ENCODE results near the gene RNF220. TPM values are rescaled to one million over a fixed set of nuclear protein-coding genes. Genes with fewer than 3 reads are reported as not detected.

The RNF220 gene
- polyA plus RNA-seq, 1 of the 3 experiments (the other 2 are of a cell fraction), result 83.7 TPM

GRCh38 chr1:44685218-44685617 lies 280.2 kb downstream of the RNF220 start:
- WGBS (ENCODE audit: low lambda C conversion rate), result 88% methylated on average over 4 of the region's 4 CpGs
- no peaks in the 10 kb centered on the region for H3K9me2 ChIP-seq
- H2AFZ ChIP-seq (ENCODE audit: low read depth), result no peak overlapping the region
- H3K79me2 ChIP-seq (ENCODE audit: insufficient read depth), result no peaks in the 10 kb centered on the region
- no peaks in the 10 kb centered on the region for H3K9me3 ChIP-seq
- CTCF ChIA-PET, result interaction anchor here (1.3 kb wide), 1 partner anchor 33 kb away, joined by 3 read pairs; no protein-coding TSS in a partner anchor
- no peak overlapping the region for H3K4me2 ChIP-seq
- H3K27ac ChIP-seq (ENCODE audit: low read depth in 2 of 2, low read length in 1 of 2), result no peak overlapping the region
- no peak overlapping the region for H3K4me3 ChIP-seq (ENCODE audit: low read depth in 2 of 2, low read length in 1 of 2)
- H3K9ac ChIP-seq, result no peak overlapping the region
- H3K36me3 ChIP-seq (replicated peaks in 1 of 2; ENCODE audit: control insufficient read depth in 1 of 2, insufficient read depth in 2 of 2, low read length in 1 of 2), result no peaks in the 10 kb centered on the region
- no peaks in the 10 kb centered on the region for H3K27me3 ChIP-seq (ENCODE audit: insufficient read depth)
- no peaks in the 10 kb centered on the region for H4K20me1 ChIP-seq (ENCODE audit: insufficient read depth)
- POLR2A ChIA-PET, result interaction anchor here (0.6 kb wide), 1 partner anchor 10 kb away, joined by 3 read pairs; no protein-coding TSS in a partner anchor
- H3F3A ChIP-seq (replicated peaks; ENCODE audit: insufficient read depth), result no peaks in the 10 kb centered on the region
- no peak for DNase-seq
- H3K4me1 ChIP-seq (ENCODE audit: control insufficient read depth in 1 of 2, insufficient read depth in 2 of 2, low read depth in 1 of 2, low read length in 1 of 2), result peaks cover 0 to 2% of the 10 kb centered on the region in 2 experiments; a peak in 1 of 4 replicates
- no peak for TF ChIP-seq RFX5 (IDR thresholded peaks at IDR 0.05; ENCODE audit: low read length)
- TF ChIP-seq TAF1 (IDR thresholded peaks at IDR 0.05; ENCODE audit: borderline replicate concordance, low read depth, low read length), result no peak
- no peak for TF ChIP-seq CTCF (IDR thresholded peaks at IDR 0.05)
- TF ChIP-seq USF1 (IDR thresholded peaks at IDR 0.05; ENCODE audit: borderline replicate concordance, low read depth), result no peak
- TF ChIP-seq GABPA (IDR thresholded peaks at IDR 0.05; ENCODE audit: low read depth), result no peak
- no peak for TF ChIP-seq MXI1 (IDR thresholded peaks at IDR 0.05; ENCODE audit: low read depth, low read length)
- TF ChIP-seq EP300 (IDR thresholded peaks at IDR 0.05; ENCODE audit: borderline replicate concordance in 1 of 2, low read depth in 1 of 2, low read length in 1 of 2), result no peak
- no peak for TF ChIP-seq CHD2 (IDR thresholded peaks at IDR 0.05; ENCODE audit: low read length, partially characterized antibody)
- no peak for TF ChIP-seq NFIC (IDR thresholded peaks at IDR 0.05; ENCODE audit: borderline replicate concordance)
- no peak for TF ChIP-seq YY1 (IDR thresholded peaks at IDR 0.05; ENCODE audit: low read depth)
- no peak for TF ChIP-seq IRF3 (IDR thresholded peaks at IDR 0.05; ENCODE audit: low read depth, low read length)
- TF ChIP-seq SMC3 (IDR thresholded peaks at IDR 0.05; ENCODE audit: low read depth, low read length), result no peak
- TF ChIP-seq POLR2AphosphoS5 (IDR thresholded peaks at IDR 0.05; ENCODE audit: low read depth, low read length), result no peak
- TF ChIP-seq RAD21 (IDR thresholded peaks at IDR 0.05; ENCODE audit: low read length), result no peak
- TF ChIP-seq ZBTB33 (IDR thresholded peaks at IDR 0.05; ENCODE audit: borderline replicate concordance, low read depth), result no peak
- TF ChIP-seq RCOR1 (IDR thresholded peaks at IDR 0.05; ENCODE audit: low read length), result no peak
- no peak for TF ChIP-seq JUND (IDR thresholded peaks at IDR 0.05)
- TF ChIP-seq FOXM1 (IDR thresholded peaks at IDR 0.05; ENCODE audit: low read depth), result no peak
- TF ChIP-seq EZH2phosphoT487 (IDR thresholded peaks at IDR 0.05; ENCODE audit: borderline replicate concordance, low read depth), result no peak

Measured in SK-N-SH (cell line).